ENCODE data around the gene UBAC2.

Gene UBAC2

DNA sequence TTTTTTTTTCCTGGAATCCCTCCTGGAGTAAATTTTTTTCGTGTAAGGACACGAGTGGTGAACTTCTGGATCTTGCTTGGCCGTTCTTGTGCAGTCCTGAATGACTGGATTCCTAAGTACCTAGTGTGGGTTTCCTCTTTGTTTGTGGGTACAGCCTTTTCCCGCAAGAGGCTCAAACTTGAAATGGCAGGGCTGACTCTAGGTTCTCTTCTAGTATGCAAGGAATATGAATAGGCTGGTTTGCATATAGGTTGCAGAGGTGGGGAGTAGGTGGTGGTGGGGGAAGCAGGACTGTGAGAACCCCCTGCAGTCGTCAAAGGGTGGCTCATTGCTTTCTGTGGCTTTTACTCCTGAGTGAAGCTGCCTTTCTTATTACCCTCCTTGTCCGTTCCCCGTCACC lies 13.6 kb downstream of the UBAC2 start:
- peak overlapping the region; percentile 86 for H3K4me3 Mint-ChIP-seq
- peaks cover 57% of the 10 kb centered on the region for H3K4me1 Mint-ChIP-seq (ENCODE audit: low read depth)
- peak; percentile 74 for DNase-seq (ENCODE audit: low spot score)
- H3K27ac Mint-ChIP-seq: peak overlapping the region; percentile 93
- no peaks in the 10 kb centered on the region for H3K9me3 Mint-ChIP-seq
- no peaks in the 10 kb centered on the region for H3K27me3 Mint-ChIP-seq (ENCODE audit: low read depth)
- peaks cover 24% of the 10 kb centered on the region for H3K36me3 Mint-ChIP-seq (ENCODE audit: low read depth)

GRCh38 chr13:99214731-99215130 lies 14.1 kb downstream of the UBAC2 start:
- no peaks in the 10 kb centered on the region for H3K9me3 Mint-ChIP-seq
- peaks cover 24% of the 10 kb centered on the region for H3K36me3 Mint-ChIP-seq (ENCODE audit: low read depth)
- no peak for DNase-seq (ENCODE audit: low spot score)
- peak overlapping the region; percentile 93 for H3K27ac Mint-ChIP-seq
- no peaks in the 10 kb centered on the region for H3K27me3 Mint-ChIP-seq (ENCODE audit: low read depth)
- peaks cover 60% of the 10 kb centered on the region for H3K4me1 Mint-ChIP-seq (ENCODE audit: low read depth)
- peak overlapping the region; percentile 86 for H3K4me3 Mint-ChIP-seq

DNA sequence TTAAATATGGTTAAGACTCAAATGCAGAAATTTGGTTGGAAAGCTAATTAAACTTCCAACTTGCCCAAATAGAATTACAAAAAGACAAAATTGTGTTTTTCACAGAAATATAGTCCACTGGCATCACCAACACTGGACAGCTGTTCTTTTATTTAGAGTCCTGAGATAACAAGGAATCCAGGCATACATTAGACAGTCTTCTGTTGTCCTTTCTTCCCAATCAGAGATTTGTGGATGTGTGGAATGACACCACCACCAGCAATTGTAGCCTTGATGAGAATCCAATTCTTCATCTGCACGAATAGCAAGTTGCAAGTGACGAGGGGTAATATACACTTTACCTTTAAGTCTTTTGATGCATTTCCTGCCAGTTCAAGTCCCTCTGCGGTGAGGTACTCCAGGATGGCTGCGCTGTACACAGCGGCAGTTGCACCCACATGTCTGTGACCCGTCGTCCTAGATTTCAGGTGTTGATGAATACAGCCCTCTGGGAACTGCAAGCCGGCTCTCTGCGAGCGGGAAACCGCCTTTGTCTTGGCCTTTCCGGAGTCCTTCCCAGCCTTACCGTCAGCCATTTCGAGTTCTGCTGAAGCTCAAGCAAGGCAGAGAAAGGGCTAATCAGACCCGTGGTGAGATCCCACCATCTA lies 14.7 kb downstream of the UBAC2 start:
- Mint-ChIP-seq H3K4me1 (ENCODE audit: low read depth) (peaks cover 61% of the 10 kb centered on the region), H3K27ac (peak overlapping the region; percentile 93), H3K27me3 (ENCODE audit: low read depth) (no peaks in the 10 kb centered on the region), H3K4me3 (peak overlapping the region; percentile 86), H3K9me3 (no peaks in the 10 kb centered on the region), H3K36me3 (ENCODE audit: low read depth) (peaks cover 24% of the 10 kb centered on the region)
- DNase-seq (ENCODE audit: low spot score): peak; percentile 69

DNA sequence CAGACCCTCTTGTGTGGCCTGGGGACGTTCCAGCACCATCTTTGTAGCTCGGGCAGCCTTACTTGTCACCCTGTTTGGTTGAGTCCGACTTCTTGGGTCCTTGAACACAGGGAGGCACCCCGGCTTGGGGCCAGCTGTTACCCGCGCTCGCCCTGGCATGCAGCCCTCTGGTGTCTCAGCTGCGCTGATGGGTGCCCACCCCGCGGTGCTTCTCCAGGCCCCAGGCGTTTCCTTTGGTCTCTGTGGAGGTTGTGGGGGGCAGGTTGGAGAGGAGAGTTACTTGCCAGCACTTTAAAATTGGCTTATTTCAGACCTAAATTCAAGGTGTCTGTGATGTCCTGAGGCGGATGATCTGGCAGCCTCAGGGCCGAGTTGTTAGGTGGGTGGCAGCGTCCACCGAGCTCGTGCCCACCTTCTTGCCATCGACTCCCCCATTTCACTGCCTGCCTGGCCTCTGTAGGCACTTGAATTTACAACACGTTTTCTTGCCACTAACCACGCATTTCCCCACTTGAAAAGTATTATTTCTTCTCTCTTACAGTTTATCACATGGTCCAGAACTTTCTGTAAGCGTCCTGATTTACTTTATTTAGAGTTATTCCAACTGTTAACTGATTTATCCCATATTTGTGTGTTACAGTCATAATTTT lies 16.9 kb downstream of the UBAC2 start:
- H3K27me3 Mint-ChIP-seq (ENCODE audit: low read depth): no peaks in the 10 kb centered on the region
- H3K4me3 Mint-ChIP-seq: peak overlapping the region; percentile 61
- H3K36me3 Mint-ChIP-seq (ENCODE audit: low read depth): peaks cover 25% of the 10 kb centered on the region
- no peak for DNase-seq (ENCODE audit: low spot score)
- peak overlapping the region; percentile 68 for H3K27ac Mint-ChIP-seq
- no peaks in the 10 kb centered on the region for H3K9me3 Mint-ChIP-seq
- peaks cover 74% of the 10 kb centered on the region for H3K4me1 Mint-ChIP-seq (ENCODE audit: low read depth)

- DNase-seq (ENCODE audit: low spot score): no peak
- Mint-ChIP-seq H3K4me1 (ENCODE audit: low read depth) (peaks cover 79% of the 10 kb centered on the region), H3K36me3 (ENCODE audit: low read depth) (peaks cover 29% of the 10 kb centered on the region), H3K27me3 (ENCODE audit: low read depth) (no peaks in the 10 kb centered on the region), H3K4me3 (peak overlapping the region; percentile 79), H3K9me3 (peaks cover 5% of the 10 kb centered on the region), H3K27ac (peak overlapping the region; percentile 88)
These were observed 17.5 kb downstream of the UBAC2 start for GRCh38 chr13:99218126-99218525.

- H3K27me3 Mint-ChIP-seq (ENCODE audit: low read depth): no peaks in the 10 kb centered on the region
- no peak for DNase-seq (ENCODE audit: low spot score)
- H3K27ac Mint-ChIP-seq: peak overlapping the region; percentile 88
- H3K9me3 Mint-ChIP-seq: peaks cover 9% of the 10 kb centered on the region
- peaks cover 83% of the 10 kb centered on the region for H3K4me1 Mint-ChIP-seq (ENCODE audit: low read depth)
- H3K4me3 Mint-ChIP-seq: peak overlapping the region; percentile 79
- peaks cover 33% of the 10 kb centered on the region for H3K36me3 Mint-ChIP-seq (ENCODE audit: low read depth)
These were observed 17.9 kb downstream of the UBAC2 start for GRCh38 chr13:99218545-99218944.

GRCh38 chr13:99218969-99219368 lies 18.3 kb downstream of the UBAC2 start:
- Mint-ChIP-seq H3K9me3 (peaks cover 11% of the 10 kb centered on the region), H3K4me1 (ENCODE audit: low read depth) (peaks cover 87% of the 10 kb centered on the region), H3K4me3 (peak overlapping the region; percentile 79), H3K27me3 (ENCODE audit: low read depth) (no peaks in the 10 kb centered on the region), H3K36me3 (ENCODE audit: low read depth) (peaks cover 36% of the 10 kb centered on the region), H3K27ac (peak overlapping the region; percentile 88)
- DNase-seq (ENCODE audit: low spot score): peak; percentile 66

DNA sequence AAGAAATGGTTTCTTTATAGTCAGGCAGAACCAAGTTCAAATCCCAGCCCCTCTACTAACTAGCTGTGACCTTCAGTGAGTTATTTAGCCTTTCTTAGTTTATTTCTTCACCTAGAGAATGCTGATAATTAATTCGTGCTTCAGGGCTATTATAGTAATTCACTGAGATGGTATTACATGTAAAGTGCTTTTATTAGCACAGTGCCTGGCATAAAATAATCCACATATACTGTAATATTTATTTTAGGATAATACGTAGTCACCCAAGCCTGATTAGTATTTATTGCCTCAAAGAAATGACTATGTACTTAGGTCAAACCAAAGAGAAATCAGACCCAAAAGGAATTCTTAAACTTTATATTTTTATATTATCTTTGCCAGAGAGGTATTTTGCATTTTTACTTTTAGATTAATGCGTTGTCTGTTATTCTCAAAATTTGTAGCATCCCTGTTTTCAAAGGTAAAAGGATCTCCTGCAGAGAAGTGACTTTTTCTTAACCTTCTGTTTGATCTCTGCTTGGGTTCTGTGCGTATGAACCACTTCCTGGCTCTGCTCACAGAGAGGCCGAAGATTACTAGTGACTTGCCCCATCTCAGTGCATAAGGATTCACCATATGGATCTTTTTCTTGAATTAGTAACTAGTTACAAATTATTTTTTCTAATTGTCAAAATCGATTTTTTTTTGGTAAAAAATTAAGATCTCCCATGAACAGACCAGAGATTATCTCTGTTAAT lies 19.7 kb downstream of the UBAC2 start:
- Mint-ChIP-seq H3K4me3 (peak overlapping the region; percentile 64), H3K4me1 (ENCODE audit: low read depth) (peaks cover 83% of the 10 kb centered on the region), H3K27ac (peak overlapping the region; percentile 75), H3K9me3 (peaks cover 11% of the 10 kb centered on the region), H3K36me3 (ENCODE audit: low read depth) (peaks cover 38% of the 10 kb centered on the region), H3K27me3 (ENCODE audit: low read depth) (no peaks in the 10 kb centered on the region)
- no peak for DNase-seq (ENCODE audit: low spot score)

DNA sequence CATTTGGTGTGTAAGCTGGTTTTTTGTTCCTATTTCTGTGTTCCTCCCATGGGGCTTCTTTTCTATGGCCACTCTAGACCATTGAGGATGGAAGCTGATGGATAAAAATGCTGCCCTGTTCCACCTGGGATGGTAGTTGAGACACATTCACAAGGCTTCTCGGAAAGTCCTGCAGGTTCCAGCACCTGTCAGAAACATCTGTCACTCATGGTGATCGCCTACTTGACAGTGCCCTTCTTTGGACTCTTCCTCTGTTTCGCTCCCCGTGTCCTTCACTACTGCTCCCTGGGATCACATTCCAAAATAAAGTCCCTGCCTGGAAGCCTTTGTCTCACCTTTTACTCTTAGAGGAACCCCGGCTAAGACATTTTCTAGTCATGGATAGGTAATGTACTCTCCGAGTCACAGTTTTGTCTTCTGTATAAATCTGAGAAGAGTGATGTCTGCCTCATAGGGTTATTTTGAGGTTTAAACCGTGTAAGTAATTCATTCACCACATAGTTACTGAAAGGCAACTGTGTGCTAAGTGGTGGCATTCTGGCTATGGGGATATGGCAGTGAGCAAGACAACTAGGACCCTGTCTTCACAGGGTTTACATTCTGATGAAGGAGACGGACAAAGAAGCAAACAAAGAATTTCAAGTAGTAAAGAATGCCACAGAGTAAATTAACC lies 21.0 kb downstream of the UBAC2 start:
- Mint-ChIP-seq H3K9me3 (peaks cover 11% of the 10 kb centered on the region), H3K27ac (peak overlapping the region; percentile 34), H3K27me3 (ENCODE audit: low read depth) (no peaks in the 10 kb centered on the region), H3K4me3 (peak overlapping the region; percentile 25), H3K36me3 (ENCODE audit: low read depth) (peaks cover 37% of the 10 kb centered on the region), H3K4me1 (ENCODE audit: low read depth) (peaks cover 86% of the 10 kb centered on the region)
- DNase-seq (ENCODE audit: low spot score): no peak

- peaks cover 11% of the 10 kb centered on the region for H3K9me3 Mint-ChIP-seq
- no peak for DNase-seq (ENCODE audit: low spot score)
- H3K27me3 Mint-ChIP-seq (ENCODE audit: low read depth): no peaks in the 10 kb centered on the region
- peak overlapping the region; percentile 17 for H3K27ac Mint-ChIP-seq
- peaks cover 82% of the 10 kb centered on the region for H3K4me1 Mint-ChIP-seq (ENCODE audit: low read depth)
- no peak overlapping the region for H3K4me3 Mint-ChIP-seq
- peaks cover 40% of the 10 kb centered on the region for H3K36me3 Mint-ChIP-seq (ENCODE audit: low read depth)
These were observed 22.9 kb downstream of the UBAC2 start for GRCh38 chr13:99223587-99223986.

DNA sequence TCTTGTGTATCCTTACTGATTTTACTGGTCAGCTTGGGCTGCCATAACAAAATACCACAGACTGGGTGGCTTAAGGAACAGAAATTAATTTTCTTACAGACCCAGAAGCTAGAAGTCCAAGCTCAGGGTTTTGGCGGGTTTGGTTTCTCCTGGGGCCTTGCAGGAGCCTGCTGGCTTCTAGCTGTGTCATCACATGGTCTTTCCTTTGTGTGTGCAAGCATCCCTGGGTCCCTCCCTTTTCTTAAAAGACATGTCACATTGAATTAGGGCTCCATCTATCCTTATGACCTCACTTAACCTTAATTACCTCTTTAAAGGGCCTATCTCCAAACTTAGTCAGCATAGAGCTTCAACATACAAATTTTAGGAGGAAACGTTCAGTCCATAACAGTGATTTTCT lies 23.4 kb downstream of the UBAC2 start:
- H3K4me3 Mint-ChIP-seq: no peak overlapping the region
- H3K36me3 Mint-ChIP-seq (ENCODE audit: low read depth): peaks cover 38% of the 10 kb centered on the region
- H3K9me3 Mint-ChIP-seq: peaks cover 11% of the 10 kb centered on the region
- DNase-seq (ENCODE audit: low spot score): no peak
- no peak overlapping the region for H3K27ac Mint-ChIP-seq
- H3K4me1 Mint-ChIP-seq (ENCODE audit: low read depth): peaks cover 82% of the 10 kb centered on the region
- H3K27me3 Mint-ChIP-seq (ENCODE audit: low read depth): no peaks in the 10 kb centered on the region

DNA sequence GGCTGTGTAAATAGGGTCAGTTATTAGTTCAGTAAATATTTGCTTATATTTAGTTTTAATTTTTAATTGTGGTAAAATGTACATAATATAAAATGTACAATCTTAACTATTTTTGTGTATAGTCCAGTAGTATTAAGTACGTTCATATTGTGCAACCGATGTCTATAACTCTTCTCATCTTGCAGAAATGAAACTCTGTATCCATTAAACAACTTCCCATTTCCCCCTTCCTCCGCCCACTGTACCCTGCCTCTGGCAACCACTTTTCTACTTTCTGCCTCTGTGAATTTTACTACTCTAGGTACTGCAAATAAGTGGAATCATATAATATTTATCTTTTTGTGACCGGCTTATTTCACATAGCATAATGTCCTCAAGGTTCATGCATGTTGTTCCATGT lies 24.4 kb downstream of the UBAC2 start:
- Mint-ChIP-seq H3K4me1 (ENCODE audit: low read depth) (peaks cover 82% of the 10 kb centered on the region), H3K36me3 (ENCODE audit: low read depth) (peaks cover 35% of the 10 kb centered on the region), H3K27ac (no peak overlapping the region), H3K4me3 (no peak overlapping the region), H3K27me3 (ENCODE audit: low read depth) (no peaks in the 10 kb centered on the region), H3K9me3 (peaks cover 11% of the 10 kb centered on the region)
- no peak for DNase-seq (ENCODE audit: low spot score)

DNA sequence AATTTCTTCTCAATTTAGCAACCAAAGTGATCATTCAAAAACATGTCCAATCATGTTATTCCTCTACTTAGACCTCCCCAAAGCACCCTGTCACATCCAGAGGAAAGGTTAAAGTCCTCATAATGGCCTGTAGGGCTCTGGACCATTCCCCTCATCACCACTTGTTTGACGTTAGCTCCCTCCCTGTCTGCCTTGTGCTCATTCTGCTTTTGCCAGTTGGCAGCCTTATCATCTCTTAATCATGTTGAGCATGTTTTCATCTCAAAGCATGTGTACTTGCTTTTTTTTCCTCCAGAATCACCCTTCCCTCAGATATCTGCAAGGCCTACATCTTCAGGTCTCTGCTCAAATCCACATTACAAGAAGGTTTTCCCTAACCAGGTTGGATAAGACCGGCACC lies 25.9 kb downstream of the UBAC2 start:
- H3K4me3 Mint-ChIP-seq: peak overlapping the region; percentile 11
- peaks cover 11% of the 10 kb centered on the region for H3K9me3 Mint-ChIP-seq
- H3K36me3 Mint-ChIP-seq (ENCODE audit: low read depth): peaks cover 35% of the 10 kb centered on the region
- H3K4me1 Mint-ChIP-seq (ENCODE audit: low read depth): peaks cover 73% of the 10 kb centered on the region
- H3K27ac Mint-ChIP-seq: peak overlapping the region; percentile 42
- no peak for DNase-seq (ENCODE audit: low spot score)
- no peaks in the 10 kb centered on the region for H3K27me3 Mint-ChIP-seq (ENCODE audit: low read depth)
